Activated CD4-positive, CD25-positive, alpha-beta regulatory T cell treated with anti-CD3 and anti-CD28 coated beads, Interleukin-2, amount 50 U/mL, for 24 hours (primary cell): ENCODE results near the gene MN1.

Source experiments
- ATAC-seq, 2 donors: fragments of 150-1000 bp; cut with Tn5 transposase; one replicate each; pipeline ENCODE4 v1.10.0; 2021; ENCODE audit warnings: mild to moderate bottlenecking in 1 of 2, moderate library complexity in 1 of 2

MN1 gene

GRCh38 chr22:27799015-27799826 lies 2.3 kb downstream of the MN1 start:
- no peak for ATAC-seq

DNA sequence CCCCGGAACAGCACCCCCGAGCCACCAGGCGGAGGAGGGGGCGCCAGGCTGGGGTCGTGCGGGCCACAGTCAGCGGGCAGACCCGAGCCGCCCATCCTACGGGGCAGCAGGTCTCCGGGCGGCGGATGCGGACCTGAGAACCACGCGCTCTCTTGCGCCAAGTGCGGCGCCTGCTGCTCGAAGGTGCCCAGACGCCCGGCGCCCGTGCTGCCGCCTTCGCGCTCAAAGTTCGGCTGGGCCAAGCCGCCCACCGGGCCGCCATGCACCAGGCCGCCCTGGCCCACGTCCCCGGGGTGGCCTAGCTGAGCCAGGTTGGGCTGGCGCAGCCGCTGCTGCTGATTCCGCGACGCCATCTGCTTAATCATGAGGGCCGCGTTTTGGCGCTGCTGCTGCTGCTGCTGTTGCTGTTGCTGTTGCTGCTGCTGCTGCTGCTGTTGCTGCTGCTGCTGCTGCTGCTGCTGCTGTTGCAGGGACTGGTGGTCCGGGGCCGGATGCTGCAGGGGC lies 3.0 kb downstream of the MN1 start:
- no peak for ATAC-seq

DNA sequence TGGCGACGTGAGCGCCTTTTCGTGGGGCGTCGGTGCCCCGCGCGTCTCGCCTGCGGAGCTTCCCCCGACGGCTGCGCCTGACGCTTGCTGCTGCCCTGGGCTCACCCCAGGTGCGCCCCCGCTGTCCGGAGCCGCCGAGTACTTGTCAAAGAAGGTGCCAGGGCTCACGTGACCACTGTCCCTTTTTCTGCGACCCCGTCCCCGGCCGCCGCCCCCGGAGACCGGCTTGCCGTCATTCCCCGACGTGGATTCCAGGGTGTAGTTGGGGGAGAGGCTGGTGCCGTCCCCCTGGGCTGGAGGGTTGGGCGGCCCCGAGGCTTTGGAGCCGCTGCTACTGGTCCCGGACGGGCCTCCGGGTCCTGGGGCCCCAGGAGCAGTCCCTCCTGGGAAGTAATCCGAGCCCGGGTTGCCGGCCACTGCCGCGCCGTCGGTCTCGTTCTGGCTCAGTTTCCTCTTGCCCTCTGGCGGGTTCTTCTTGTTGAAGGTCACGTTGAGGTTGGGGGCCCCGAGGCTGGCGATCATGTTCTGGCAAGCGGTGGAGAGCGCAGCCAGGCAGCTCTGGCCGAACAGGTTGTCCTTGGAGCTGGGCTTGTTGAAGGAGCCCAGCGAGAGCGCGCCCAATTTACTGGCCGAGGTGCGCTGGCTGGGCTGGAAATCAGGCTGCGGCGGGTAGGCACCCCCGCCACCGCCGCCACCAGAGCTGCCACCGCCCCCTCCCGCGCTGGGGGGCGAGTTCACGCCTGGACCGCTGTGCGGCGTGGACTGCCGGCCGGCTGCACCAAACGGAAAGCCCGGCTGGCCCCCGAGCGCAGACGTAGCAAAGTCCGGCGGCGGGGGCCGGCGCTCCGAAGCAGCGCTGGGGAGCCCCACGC lies 3.8 kb downstream of the MN1 start:
- no peak for ATAC-seq

DNA sequence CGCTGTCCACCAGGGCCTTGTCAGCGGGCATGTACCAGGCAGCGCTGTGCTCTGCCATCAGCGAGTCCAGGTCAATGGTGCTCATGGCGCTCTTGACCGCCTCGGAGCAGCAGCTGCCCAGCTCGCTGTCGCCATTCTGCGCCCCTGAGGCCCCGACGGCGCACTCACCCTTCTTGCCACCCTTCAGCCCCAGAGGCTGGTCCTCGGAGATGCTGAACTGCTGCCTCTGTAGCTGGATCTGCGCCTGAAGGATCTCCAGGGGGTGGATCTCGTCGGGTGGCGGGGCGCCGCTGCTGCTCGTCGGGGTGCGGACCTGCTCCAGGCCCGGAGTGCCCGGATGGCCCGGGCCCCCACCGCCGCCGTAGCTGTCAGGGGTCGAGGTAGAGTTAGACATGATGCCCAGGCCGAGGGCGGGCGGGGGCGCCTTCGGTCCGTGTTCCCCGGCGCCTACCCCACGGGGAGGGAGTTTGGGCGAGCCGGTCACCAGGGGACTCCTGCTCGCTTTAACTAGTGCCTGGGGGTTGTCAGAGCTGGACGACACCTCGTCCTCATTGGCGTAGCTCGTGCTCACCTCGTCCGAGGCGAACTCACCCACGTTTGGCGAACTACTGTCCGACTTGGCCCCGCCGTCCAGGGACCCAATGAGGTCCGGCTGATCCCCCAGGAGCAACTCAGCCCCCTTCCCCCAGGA lies 4.6 kb downstream of the MN1 start:
- no peak for ATAC-seq

DNA sequence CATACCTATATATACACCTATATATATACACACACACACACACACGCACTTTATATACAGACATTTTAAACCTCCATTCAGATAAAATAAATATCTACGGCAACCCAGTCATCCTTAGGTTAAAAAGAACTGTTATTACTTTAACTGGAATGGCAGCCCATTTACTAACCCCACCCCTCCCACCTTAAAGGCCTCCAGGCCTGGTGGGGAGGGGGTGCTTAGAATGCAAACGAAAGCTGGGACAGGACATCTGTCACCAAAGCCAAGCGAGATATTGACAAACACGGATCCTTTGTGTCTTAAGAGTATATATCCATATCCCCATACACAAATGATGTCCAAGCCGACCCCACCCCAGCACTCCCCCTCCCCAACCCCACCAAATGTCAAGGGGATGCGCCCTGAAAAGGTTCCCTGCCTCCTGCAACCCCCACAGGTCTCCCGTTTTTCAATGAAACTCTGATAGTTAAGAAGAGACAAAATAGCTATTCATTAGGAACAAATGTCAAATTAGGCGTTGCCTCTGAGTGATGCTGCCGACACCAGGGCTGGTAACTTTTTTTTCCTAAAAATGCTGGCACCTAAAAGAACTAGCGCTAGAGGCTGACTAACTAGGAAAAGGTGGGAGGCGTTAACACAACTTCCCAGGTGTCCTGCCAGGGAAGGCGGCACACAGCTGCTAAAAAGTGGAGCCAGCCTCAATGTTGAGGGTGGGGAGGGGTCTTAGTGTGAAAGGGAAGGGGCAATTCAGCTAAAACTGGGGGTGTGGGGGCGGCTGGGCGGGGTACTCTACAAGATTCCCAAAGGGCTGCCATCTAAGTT lies 5.6 kb downstream of the MN1 start:
- no peak for ATAC-seq

GRCh38 chr22:27795053-27795452 lies 6.5 kb downstream of the MN1 start:
- no peak for ATAC-seq

- no peak for ATAC-seq
Observed at GRCh38 chr22:27794226-27794625, 7.3 kb downstream of the MN1 start.

- ATAC-seq: no peak
Observed at GRCh38 chr22:27793576-27793975, 8.0 kb downstream of the MN1 start.

GRCh38 chr22:27792452-27793161 lies 8.9 kb downstream of the MN1 start:
- no peak for ATAC-seq

DNA sequence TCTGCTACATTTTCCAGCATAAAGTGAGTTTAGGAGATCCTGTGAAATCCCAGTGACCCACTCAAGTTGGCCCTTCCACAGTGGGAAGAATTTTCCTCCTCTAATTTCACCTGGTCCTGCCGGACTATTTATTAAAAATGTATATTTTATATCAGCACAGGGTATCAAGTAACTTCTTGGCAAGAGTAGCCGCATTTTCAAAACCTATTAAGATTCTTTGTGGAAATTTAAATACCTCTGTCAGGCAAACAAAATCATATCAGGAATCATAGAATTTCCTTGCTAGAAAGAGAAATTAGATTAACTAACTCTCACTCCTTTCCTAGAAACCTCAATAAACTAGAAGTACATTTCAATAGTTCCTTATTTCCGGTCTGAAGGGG lies 9.7 kb downstream of the MN1 start:
- ATAC-seq: no peak

- ATAC-seq: no peak
Observed at GRCh38 chr22:27791159-27791858, 10.2 kb downstream of the MN1 start.

DNA sequence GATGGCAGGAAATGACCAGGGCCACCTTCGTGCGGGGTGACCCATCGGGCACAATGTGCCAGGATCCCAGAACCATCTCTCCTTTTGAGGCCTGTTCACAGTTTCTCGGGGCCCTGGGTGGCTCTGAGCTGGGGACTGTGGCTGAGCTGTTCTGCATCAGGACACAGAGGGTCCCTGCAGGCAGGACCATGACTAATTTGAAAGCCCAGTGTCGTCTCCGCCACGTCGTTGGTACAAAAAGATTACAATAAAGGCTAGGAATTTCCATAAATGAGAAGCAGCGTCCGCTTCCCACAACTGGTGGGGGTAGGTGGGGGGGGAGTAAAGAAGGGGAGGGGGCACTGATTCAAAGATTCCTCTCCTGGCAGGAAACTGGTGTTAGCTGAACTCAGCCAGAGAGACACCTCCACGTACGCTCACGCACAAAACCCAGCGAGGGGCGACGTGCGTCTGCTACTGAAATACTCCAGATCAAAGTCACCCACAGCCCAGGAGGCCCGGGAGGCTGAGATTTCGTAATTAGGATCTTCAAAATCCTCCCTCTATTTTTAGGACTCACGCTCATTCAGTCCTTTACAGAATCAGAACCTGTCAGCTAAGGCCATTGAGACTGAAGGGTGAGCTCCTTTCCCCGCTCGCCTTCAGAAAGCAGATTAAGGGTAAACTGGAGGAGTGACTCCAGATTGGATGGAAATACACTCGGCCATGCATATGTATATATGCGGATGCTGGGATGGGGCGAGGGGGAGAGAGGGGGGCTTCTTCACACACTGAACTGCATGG lies 11.0 kb downstream of the MN1 start:
- no peak for ATAC-seq

- ATAC-seq: no peak
Observed at GRCh38 chr22:27788500-27789288, 12.9 kb downstream of the MN1 start.

DNA sequence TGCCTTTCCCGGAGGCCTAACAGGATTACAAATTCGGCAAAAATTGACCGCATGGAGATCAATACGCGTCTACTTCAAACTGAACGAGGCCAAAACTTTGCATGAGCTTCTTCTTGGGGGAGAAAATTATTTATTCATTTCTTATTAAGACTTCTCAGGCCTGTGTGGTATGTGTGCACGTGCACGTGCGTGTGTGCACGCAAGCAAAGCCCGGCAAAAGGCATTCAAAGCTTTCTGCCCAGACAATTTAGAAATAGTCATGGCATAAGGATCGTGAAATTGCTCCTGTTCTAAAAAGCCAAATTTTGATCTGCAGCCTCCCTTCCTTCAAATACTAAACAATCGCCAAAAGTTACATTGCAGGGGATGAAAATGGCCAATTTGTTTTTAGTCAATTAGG lies 14.6 kb downstream of the MN1 start:
- no peak for ATAC-seq

- ATAC-seq: no peak
Observed at GRCh38 chr22:27786291-27786932, 15.1 kb downstream of the MN1 start.

- ATAC-seq: no peak
Observed at GRCh38 chr22:27785831-27786230, 15.7 kb downstream of the MN1 start.

- ATAC-seq: no peak
Observed at GRCh38 chr22:27784120-27784475, 17.5 kb downstream of the MN1 start.

DNA sequence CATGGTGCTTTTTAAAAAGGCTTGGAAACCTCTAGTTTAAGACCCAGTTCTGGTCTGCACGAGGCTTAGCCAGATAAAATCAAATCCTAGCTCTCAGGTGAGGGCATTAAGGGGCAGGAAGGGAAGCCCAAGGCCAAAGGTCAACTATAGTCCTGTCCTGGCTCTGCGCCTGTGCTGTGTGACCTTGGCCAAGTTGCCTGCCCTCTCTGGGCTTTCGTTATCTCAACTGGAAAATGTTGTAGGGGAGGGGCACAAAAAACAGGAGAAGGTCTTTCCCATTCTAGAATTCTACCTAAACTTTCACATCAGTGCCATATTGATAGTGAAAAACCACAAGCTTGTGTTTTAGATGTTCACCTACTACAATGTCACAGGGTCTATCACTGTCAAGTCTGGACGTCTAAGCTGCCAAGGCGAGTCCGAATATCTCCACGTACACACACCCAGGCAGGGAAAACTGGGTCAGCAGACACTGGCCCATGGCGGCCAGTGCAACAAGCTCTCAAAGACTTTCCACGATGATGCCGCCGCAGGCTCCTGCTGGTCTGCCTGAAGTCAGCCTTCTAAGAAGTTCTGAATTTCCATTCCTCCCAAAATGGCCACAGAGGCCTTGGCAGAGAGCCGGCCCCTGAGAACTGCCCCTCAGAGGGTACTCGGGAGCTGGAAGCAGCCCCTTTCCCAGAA lies 18.0 kb downstream of the MN1 start:
- ATAC-seq: no peak
